Activated T-cell treated with anti-CD3 and anti-CD28 coated beads, Interleukin-2, amount 50 U/mL, for 24 hours (primary cell): Measurements from ENCODE around the gene TRAPPC5.

ENCODE experiments used
- DNase-seq: peaks from one replicate; pipeline ENCODE4 v3.0.0-alpha.2; 2020
- H3K27ac Mint-ChIP-seq: 2 replicates; pipeline ENCODE4 v1.8.0; 2020; ENCODE audit warnings: mild to moderate bottlenecking, mixed read lengths
- H3K27me3 Mint-ChIP-seq: 2 replicates; pipeline ENCODE4 v1.8.0; 2020; ENCODE audit warnings: mixed read lengths
- H3K36me3 Mint-ChIP-seq: 2 replicates; pipeline ENCODE4 v1.8.0; 2020; ENCODE audit warnings: low read depth, mixed read lengths
- H3K4me1 Mint-ChIP-seq: 2 replicates; pipeline ENCODE4 v1.8.0; 2020; ENCODE audit warnings: low read depth, mixed read lengths
- H3K4me3 Mint-ChIP-seq: 2 replicates; pipeline ENCODE4 v1.8.0; 2020; ENCODE audit warnings: mild to moderate bottlenecking, moderate library complexity, mixed read lengths
- H3K9me3 Mint-ChIP-seq: 2 replicates; pipeline ENCODE4 v1.8.0; 2020; ENCODE audit warnings: mixed read lengths

Gene TRAPPC5

GRCh38 chr19:7715671-7716070 lies 35.0 kb downstream of the TRAPPC5 start:
- H3K4me1 Mint-ChIP-seq, result peaks cover 10% of the 10 kb centered on the region
- H3K27me3 Mint-ChIP-seq, result peaks cover 4% of the 10 kb centered on the region
- H3K36me3 Mint-ChIP-seq, result no peaks in the 10 kb centered on the region
- no peak for DNase-seq
- H3K9me3 Mint-ChIP-seq, result peaks cover 7% of the 10 kb centered on the region
- H3K27ac Mint-ChIP-seq, result no peak overlapping the region
- no peak overlapping the region for H3K4me3 Mint-ChIP-seq

DNA sequence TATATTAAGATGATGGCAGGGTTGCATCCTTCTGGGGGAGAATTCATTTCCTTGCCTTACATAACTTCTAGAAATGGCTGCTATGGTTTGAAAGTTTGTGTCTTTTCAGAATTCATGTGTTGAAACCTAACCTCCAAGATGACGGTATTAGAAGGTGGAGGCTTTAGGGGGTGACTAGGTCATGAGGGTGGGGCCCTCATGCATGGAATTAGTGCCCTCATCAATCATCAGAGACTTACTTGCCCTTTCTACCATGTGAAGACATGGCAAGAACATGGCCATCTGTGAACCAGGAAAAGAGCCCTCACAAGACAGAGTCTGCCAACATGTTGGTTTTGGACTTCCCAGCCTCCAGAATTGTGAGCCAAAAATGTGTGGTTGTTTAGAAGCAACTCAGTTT lies 36.1 kb downstream of the TRAPPC5 start:
- no peak for DNase-seq
- H3K4me1 Mint-ChIP-seq, result peaks cover 10% of the 10 kb centered on the region
- H3K4me3 Mint-ChIP-seq, result no peak overlapping the region
- H3K27ac Mint-ChIP-seq, result no peak overlapping the region
- H3K36me3 Mint-ChIP-seq, result no peaks in the 10 kb centered on the region
- H3K9me3 Mint-ChIP-seq, result peaks cover 7% of the 10 kb centered on the region
- peaks cover 4% of the 10 kb centered on the region for H3K27me3 Mint-ChIP-seq

DNA sequence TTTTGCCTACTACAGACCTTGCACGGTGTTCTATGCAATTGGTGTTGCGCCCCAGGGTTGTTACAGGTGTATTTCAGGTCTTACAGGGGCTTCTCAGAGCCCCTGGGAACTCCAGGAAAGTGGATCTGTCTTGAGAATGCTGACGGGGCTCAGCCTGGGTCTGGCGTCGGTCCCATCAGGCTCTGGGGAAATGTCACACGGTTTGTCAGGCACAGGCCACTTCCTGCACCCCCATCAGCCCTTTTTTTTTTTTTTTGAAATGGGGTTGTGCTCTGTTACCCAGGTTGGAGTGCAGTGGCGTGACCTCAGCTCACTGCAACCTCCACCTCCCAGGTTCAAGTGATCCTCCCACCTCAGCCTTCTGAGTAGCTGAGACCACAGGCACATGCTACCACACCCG lies 38.0 kb downstream of the TRAPPC5 start:
- no peak overlapping the region for H3K4me3 Mint-ChIP-seq
- H3K27me3 Mint-ChIP-seq, result peaks cover 7% of the 10 kb centered on the region
- H3K9me3 Mint-ChIP-seq, result peaks cover 7% of the 10 kb centered on the region
- no peaks in the 10 kb centered on the region for H3K36me3 Mint-ChIP-seq
- no peak for DNase-seq
- H3K4me1 Mint-ChIP-seq, result peaks cover 10% of the 10 kb centered on the region
- no peak overlapping the region for H3K27ac Mint-ChIP-seq

GRCh38 chr19:7720351-7720750 lies 39.7 kb downstream of the TRAPPC5 start:
- peaks cover 5% of the 10 kb centered on the region for H3K4me1 Mint-ChIP-seq
- no peak overlapping the region for H3K4me3 Mint-ChIP-seq
- peaks cover 7% of the 10 kb centered on the region for H3K9me3 Mint-ChIP-seq
- no peak overlapping the region for H3K27ac Mint-ChIP-seq
- H3K36me3 Mint-ChIP-seq, result no peaks in the 10 kb centered on the region
- H3K27me3 Mint-ChIP-seq, result peaks cover 7% of the 10 kb centered on the region
- DNase-seq, result no peak

DNA sequence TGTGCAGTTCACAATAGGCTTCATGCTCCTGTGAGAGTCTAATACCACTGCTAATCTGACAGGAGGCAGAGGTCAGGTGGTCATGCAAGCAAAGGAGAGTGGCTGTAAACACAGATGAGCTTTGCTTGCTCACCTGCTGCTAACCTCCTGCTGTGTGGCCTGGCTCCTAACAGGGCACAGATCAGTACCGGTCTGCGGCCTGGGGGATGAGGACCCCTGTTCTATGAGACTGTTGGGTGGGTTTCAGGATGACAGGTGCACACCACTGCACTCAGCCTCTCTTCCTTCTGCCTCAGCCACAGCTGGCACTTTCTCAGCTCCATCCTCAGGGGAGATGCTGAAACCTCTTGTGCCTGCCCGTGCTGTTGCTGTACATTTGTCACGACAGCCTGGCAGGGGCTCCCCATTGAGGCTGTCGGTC lies 41.6 kb downstream of the TRAPPC5 start:
- no peak overlapping the region for H3K27ac Mint-ChIP-seq
- H3K27me3 Mint-ChIP-seq, result peaks cover 11% of the 10 kb centered on the region
- H3K4me1 Mint-ChIP-seq, result peaks cover 5% of the 10 kb centered on the region
- no peaks in the 10 kb centered on the region for H3K36me3 Mint-ChIP-seq
- H3K9me3 Mint-ChIP-seq, result no peaks in the 10 kb centered on the region
- DNase-seq, result no peak
- no peak overlapping the region for H3K4me3 Mint-ChIP-seq

GRCh38 chr19:7725791-7726190 lies 45.2 kb downstream of the TRAPPC5 start:
- no peak for DNase-seq
- no peak overlapping the region for H3K4me3 Mint-ChIP-seq
- no peaks in the 10 kb centered on the region for H3K9me3 Mint-ChIP-seq
- peaks cover 44% of the 10 kb centered on the region for H3K27me3 Mint-ChIP-seq
- no peaks in the 10 kb centered on the region for H3K36me3 Mint-ChIP-seq
- H3K27ac Mint-ChIP-seq, result no peak overlapping the region
- H3K4me1 Mint-ChIP-seq, result peaks cover 13% of the 10 kb centered on the region

GRCh38 chr19:7729211-7729610 lies 48.6 kb downstream of the TRAPPC5 start:
- Mint-ChIP-seq H3K36me3 (no peaks in the 10 kb centered on the region), H3K27me3 (peaks cover 62% of the 10 kb centered on the region), H3K4me1 (peaks cover 13% of the 10 kb centered on the region), H3K27ac (no peak overlapping the region), H3K9me3 (no peaks in the 10 kb centered on the region), H3K4me3 (no peak overlapping the region)
- no peak for DNase-seq

- no peak for DNase-seq
- H3K27me3 Mint-ChIP-seq, result peaks cover 69% of the 10 kb centered on the region
- no peak overlapping the region for H3K27ac Mint-ChIP-seq
- no peaks in the 10 kb centered on the region for H3K9me3 Mint-ChIP-seq
- H3K4me3 Mint-ChIP-seq, result no peak overlapping the region
- no peaks in the 10 kb centered on the region for H3K36me3 Mint-ChIP-seq
- peaks cover 13% of the 10 kb centered on the region for H3K4me1 Mint-ChIP-seq
Measured at GRCh38 chr19:7729831-7730285, 49.2 kb downstream of the TRAPPC5 start.

DNA sequence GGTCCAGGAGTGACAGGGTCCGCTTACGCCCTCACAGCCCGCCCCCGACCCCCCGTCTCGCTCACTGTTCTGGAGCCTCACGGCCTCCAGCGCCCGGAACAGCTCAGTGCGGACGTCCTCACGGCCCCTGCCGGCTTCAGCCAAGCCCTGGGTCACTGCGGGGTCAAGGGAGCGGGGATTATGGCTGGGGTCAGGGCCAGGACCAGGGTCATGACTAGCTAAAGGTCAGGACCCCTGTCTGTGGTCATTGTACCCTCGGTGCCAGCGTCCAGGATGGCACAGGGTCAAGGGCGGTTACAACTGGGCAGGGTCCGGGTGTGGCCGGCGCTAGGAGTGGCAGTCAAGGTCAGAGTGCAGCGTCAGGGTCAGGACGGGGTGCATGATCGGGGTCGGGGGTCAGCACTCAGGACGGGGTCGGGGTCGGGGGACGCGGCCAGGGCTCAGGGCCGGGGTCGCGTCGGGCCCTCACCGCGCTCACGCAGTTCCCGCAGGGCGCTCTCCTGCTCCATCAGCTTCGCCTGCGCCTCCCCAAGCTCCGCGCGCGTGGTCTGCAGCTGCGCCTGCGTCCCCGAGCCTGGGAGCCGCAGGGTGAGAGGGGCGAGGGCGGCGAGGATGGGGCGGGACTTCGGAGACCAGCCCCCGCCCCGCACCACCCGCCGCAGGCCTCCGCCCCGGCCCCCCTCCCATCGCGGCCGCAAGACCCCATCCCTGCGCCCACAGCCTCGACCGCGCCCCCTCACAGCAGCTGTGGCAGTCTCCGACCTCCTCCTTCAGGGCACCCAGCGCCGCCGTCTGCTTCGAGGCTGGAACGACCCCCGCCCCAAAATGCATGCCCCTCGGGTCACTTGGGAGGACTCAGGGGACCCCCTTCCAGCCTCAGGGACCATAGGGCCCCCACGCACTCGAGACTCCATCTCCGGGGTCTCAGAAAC lies 49.9 kb downstream of the TRAPPC5 start:
- Mint-ChIP-seq H3K9me3 (no peaks in the 10 kb centered on the region), H3K27ac (no peak overlapping the region), H3K4me3 (no peak overlapping the region), H3K4me1 (peaks cover 13% of the 10 kb centered on the region), H3K36me3 (no peaks in the 10 kb centered on the region), H3K27me3 (peaks cover 74% of the 10 kb centered on the region)
- no peak for DNase-seq

DNA sequence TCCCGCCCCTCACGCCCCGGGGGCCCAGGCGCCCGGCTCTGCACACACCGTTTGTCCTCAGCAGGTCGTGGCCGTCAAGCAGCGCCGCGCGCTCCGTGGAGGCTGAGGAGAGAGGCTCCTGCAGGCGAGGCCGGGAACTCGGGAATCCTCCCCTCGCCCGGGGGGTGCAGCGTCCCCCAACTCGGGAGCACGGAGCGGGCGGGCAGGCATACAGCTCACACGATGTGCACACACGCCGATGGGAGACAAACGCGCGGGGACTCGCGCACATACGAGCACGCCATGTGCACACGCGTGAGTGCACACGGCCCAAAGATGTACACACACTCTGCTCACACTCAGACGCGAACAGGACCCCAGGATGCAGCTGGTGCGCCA lies 50.6 kb downstream of the TRAPPC5 start:
- Mint-ChIP-seq H3K27me3 (peaks cover 76% of the 10 kb centered on the region), H3K4me1 (peaks cover 13% of the 10 kb centered on the region), H3K36me3 (no peaks in the 10 kb centered on the region), H3K27ac (no peak overlapping the region), H3K9me3 (no peaks in the 10 kb centered on the region), H3K4me3 (no peak overlapping the region)
- no peak for DNase-seq

- H3K27me3 Mint-ChIP-seq, result peaks cover 78% of the 10 kb centered on the region
- peaks cover 13% of the 10 kb centered on the region for H3K4me1 Mint-ChIP-seq
- no peaks in the 10 kb centered on the region for H3K36me3 Mint-ChIP-seq
- H3K4me3 Mint-ChIP-seq, result no peak overlapping the region
- no peak for DNase-seq
- H3K27ac Mint-ChIP-seq, result no peak overlapping the region
- no peaks in the 10 kb centered on the region for H3K9me3 Mint-ChIP-seq
Measured at GRCh38 chr19:7731615-7732014, 51.0 kb downstream of the TRAPPC5 start.

GRCh38 chr19:7732045-7732444 lies 51.4 kb downstream of the TRAPPC5 start, which contains the start of gene CLEC4G:
TSS of gene CLEC4G (minus strand) at chr19:7732110. CDS start at chr19:7732102, 8 bp downstream.
- DNase-seq, result no peak
- H3K27me3 Mint-ChIP-seq, result peaks cover 79% of the 10 kb centered on the region
- no peak within 1 kb of the TSS for H3K27ac Mint-ChIP-seq
- peaks cover 13% of the 10 kb centered on the region for H3K4me1 Mint-ChIP-seq
- H3K4me3 Mint-ChIP-seq, result no peak within 1 kb of the TSS
- no peaks in the 10 kb centered on the region for H3K9me3 Mint-ChIP-seq
- H3K36me3 Mint-ChIP-seq, result no peaks in the 10 kb centered on the region

- Mint-ChIP-seq H3K27ac (no peak overlapping the region), H3K4me1 (peaks cover 21% of the 10 kb centered on the region)
Measured at GRCh38 chr19:7733376-7733775, 52.7 kb downstream of the TRAPPC5 start.

DNA sequence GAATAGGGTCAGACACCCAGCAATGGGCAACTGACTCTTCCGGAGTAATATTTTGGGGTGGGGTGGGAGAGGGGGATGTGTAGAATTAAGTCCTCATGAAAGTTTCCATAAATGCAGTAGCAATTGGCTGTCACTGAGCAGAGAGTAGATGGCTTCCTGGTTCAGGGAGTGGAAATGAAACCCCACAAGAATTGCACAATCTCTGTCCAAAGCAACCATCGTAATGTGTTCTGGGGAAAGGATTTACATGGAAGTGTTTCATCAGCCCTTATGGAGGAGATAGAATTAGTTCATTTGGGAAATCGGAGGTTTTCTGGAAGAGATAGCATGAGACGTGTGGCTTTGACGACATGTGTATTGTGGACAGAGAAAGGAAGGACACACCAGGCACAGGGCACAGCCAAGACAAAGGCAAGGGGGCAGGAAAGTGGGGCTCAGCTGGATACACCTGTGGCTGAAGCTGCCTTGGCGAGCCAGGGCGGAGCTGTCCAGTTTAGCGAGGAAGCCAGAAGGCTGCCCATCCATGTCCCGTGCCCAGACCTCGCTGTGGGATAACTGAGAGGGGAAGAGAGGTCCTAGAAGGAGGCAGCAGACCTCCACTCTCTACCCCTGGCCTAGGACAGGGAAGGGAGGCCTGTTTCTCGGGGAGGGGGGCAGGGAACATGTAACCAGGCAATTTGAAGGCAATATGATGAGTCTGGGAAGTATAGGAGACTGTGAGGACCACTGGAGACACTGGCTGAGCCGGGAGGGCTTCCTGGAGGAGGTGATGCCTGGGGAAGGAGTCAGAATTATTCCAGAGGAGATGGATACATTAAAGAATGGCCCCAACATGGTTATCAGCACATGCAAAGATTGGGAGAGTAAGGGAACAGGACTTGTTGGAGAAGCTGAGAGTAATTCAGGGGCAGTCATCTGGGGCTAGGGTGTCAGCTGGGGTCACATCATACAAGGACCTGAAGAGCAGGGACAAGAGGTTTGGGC lies 53.9 kb downstream of the TRAPPC5 start:
- no peak overlapping the region for H3K4me3 Mint-ChIP-seq
- peak; percentile 9 for DNase-seq
- H3K27ac Mint-ChIP-seq, result no peak overlapping the region
- no peaks in the 10 kb centered on the region for H3K9me3 Mint-ChIP-seq
- peaks cover 66% of the 10 kb centered on the region for H3K27me3 Mint-ChIP-seq
- H3K36me3 Mint-ChIP-seq, result no peaks in the 10 kb centered on the region
- peaks cover 15% of the 10 kb centered on the region for H3K4me1 Mint-ChIP-seq

More at GRCh38 chr19:7733376-7733775, 52.7 kb downstream of the TRAPPC5 start:
- Mint-ChIP-seq H3K4me3 (no peak overlapping the region), H3K9me3 (no peaks in the 10 kb centered on the region), H3K36me3 (no peaks in the 10 kb centered on the region), H3K27me3 (peaks cover 73% of the 10 kb centered on the region)
- no peak for DNase-seq
